GM21717 (cell line): ENCODE data around the gene FAM221B.

Source experiments
- ATAC-seq: cut with Tn5 transposase; IDR thresholded peaks from one replicate; pipeline ENCODE4 v1.9.1; 2021; ENCODE audit warnings: mild to moderate bottlenecking, moderate library complexity; ENCODE audit not compliant: unreplicated experiment

Gene FAM221B

GRCh38 chr9:35828716-35829083 lies at the start of gene FAM221B:
TSS of gene FAM221B (minus strand) at chr9:35828732. CDS start at chr9:35826161, 2,571 bp downstream.
- ATAC-seq: no peak

DNA sequence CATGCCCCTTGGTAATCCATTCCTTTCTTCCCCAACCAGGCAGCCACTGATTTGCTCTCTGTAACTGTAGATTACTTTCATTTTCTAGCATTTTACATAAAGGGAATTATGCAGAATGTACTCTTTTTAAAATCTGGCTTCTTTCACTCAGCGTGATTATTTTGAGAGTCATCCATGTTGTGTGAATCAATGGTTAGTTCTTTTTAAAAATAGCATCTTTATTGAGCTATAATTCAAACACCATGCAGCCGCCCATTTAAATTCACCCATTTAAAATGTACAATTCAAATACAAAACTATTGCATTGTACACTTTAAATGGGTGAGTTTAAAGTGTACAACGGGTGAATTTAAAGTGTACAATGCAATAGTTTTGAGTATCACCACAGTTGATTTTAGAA lies 44.0 kb upstream of the FAM221B start:
- no peak for ATAC-seq

GRCh38 chr9:35871545-35871944 lies 43.0 kb upstream of the FAM221B start:
- no peak for ATAC-seq

GRCh38 chr9:35870351-35870923 lies 41.9 kb upstream of the FAM221B start, which contains the start of gene OR13J1:
TSS of gene OR13J1 (minus strand) at chr9:35870401. CDS start at chr9:35870401, 0 bp downstream.
- ATAC-seq: no peak

GRCh38 chr9:35869621-35870216 lies 41.2 kb upstream of the FAM221B start:
- ATAC-seq: no peak

GRCh38 chr9:35868933-35869332 lies 40.4 kb upstream of the FAM221B start:
- no peak for ATAC-seq

DNA sequence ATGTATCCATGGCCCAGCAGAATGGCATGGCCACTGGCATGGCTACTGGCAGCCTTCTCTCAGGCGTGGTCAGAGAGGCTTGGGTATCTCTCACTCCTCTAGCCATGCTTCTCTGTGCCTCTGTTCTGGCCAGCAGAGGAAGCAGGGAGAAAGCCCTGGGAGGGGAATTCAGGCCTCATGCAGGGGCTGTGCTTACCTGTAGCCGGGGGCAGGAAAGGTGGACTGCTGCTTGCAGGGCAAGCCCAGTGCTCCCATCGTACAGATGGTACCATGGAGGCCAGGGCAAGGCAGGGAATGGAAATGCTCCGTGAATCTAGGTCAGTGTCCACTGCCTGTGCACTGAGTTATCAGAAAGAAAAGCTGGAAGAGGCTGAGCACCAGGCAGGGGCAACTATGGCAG lies 39.0 kb upstream of the FAM221B start:
- ATAC-seq: no peak

DNA sequence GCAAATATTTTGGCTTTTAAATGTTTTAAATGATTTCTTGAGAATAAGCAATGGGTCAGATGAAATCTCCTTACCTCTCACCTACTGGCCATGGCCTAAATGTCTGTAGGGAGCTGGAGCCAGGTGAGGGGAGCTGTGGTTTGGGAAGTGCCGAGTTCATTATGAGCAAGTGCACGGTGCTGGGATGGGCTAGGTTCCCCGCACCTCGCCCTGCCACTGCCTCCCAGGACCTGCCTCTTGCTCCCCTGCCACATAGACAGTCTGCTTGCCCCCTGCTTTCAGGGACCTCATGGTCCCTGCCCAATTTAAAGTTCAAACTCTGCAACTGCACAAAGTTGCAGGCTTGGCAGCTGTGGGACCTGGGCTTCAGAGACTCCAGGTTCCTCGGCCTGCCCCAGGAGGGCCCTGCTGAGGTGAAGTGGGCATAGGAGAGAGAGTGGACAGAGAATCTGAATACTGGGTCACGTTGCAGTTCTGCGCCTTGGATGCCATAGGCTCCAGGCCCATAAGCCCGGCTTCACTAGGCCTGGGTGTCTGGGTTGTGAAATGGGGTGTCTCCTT lies 36.2 kb upstream of the FAM221B start:
- ATAC-seq: no peak

- ATAC-seq: no peak
Observed at GRCh38 chr9:35863583-35863982, 35.1 kb upstream of the FAM221B start.

DNA sequence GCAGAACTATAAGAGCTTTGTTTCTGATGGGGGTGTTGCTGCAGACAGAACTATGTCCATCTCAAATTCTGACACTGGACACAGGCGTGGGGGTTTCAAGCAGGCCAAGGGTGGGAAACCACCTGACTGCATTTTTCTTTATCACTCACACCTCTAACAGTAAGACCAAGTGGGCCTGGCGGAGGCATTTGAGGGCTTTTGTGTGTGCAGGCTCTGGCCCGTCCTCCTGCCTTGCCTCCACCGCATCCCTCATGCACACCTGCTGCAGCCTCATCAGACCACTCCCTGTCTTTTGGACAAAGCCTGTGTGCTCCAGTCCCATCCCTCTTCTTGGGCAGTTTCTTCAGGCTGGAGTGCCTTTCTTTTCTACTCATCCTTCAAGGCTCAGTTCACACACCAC lies 33.8 kb upstream of the FAM221B start:
- ATAC-seq: no peak

DNA sequence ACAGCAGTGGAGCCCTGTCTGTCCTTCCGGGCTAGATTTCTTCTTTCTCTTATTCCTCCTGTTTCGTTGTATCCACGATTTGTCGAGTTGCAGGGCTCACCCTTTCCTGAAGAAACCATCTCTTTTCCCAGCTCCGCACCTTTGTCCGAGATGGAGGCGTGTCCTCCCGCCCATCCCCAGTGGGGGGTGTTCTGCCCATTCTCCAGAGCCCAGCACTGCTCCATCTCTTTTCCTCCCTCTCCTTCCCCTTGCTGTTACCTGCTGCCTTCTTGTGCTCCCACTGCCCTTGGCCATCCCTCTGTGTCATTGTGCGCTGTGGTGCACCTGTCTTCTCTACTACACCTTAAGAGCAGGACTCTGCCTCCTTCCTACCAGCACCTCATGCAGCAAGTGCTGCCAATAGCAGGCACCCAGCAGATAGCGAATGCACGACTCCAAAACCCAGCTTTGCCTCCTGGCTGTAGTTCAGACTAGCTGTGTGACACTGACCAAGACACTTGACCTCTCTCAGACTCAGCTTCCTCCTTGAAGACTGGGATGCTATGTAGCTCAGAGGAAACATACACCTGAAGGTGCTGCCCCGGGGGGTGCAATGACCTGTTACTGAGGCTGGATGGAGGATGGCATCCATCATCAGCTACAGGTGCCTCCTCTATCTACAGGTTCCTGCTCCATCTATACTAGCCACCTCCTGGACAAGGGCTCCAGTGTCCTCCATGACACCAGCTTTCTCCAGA lies 32.8 kb upstream of the FAM221B start:
- ATAC-seq: no peak

GRCh38 chr9:35859990-35860339 lies 31.4 kb upstream of the FAM221B start:
- ATAC-seq: no peak

DNA sequence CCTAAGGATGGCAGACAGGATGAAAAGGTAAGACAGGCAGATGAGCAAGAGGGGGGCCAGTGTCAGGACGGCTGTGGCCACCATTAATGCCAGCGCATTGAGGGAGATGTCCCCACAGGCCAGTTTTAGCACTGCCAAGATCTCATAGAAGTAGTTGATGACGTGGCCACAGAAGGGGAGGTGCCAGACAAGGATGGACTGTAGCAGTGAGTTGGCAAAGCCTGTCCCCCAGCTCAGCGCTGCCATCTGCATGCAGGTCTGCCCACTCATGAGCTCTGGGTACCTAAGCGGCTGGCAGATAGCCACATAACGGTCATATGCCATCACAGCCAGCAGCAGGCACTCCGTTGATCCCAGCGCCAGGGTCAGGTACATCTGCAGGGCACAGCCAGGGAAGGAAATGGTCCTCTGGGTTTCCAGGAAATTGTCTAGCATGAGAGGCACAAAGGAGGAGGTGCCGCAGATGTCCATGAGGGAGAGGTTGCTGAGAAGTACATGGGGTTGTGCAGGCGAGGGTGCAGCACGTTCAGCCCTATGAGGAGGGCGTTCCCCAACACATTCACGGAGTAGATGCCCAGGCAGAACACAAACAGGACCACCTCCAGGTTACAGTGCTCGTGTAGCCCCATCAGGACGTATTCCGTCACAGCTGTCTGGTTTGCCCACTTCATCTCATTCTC lies 30.9 kb upstream of the FAM221B start:
- ATAC-seq: no peak

- no peak for ATAC-seq
Observed at GRCh38 chr9:35858458-35858857, 29.9 kb upstream of the FAM221B start.

GRCh38 chr9:35856882-35857281 lies 28.4 kb upstream of the FAM221B start:
- no peak for ATAC-seq

DNA sequence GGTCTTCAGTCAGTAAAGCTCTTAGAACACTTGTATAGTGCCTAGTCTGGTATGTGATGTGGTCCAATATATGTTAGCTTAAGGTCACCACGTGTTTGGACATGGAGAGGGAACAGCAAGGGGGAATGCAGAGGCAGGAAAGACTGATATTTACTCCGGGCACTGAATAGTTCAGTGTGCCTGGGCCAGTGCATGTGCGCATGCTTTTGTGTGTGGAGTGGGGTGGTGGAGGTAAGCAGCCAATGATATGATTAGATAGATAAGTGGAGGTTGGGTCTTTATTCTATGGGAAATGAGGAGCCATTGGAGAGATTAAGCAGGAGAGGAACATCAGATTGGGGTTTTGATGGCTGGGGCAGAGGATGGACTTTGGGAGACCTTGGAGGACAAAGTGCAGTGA lies 27.7 kb upstream of the FAM221B start:
- no peak for ATAC-seq

GRCh38 chr9:35854091-35854762 lies 25.7 kb upstream of the FAM221B start:
- ATAC-seq: no peak

DNA sequence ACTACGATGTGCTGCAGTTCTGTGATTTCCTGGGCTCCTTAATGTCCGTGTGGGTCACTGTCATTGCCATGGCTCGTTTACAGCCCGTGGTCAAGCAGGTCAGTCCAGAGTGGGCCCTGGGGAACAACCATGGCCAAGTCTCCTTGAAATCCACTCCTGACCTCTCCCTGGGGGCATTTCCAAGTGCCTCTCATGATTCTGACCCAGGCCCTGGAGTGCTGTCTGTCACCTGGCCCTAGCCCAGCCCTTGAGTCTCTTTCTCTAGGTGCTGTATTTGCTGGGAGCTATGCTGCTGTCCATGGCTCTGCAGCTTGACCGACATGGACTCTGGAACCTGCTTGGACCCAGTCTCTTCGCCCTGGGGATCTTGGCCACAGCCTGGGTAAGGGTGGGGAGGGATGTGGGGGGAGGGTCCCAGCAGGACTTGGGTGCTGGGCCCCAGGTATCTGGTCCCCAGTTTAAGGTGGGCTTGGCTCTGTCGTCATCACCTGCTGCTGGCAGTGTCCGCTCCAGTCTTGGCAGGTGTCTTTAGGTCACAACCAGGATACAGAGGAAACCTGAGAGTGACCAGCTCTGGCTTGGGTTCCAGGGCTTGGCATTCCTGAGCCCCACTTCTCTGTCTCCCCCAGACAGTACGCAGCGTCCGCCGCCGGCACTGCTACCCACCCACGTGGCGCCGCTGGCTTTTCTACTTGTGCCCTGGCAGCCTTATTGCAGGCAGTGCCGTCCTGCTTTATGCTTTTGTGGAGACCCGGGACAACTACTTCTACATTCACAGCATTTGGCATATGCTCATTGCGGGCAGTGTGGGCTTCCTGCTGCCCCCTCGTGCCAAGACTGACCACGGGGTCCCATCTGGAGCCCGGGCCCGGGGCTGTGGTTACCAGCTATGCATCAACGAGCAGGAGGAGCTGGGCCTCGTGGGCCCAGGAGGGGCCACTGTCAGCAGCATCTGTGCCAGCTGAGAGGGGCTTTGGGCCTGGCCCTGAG lies 24.6 kb upstream of the FAM221B start:
- ATAC-seq: no peak

DNA sequence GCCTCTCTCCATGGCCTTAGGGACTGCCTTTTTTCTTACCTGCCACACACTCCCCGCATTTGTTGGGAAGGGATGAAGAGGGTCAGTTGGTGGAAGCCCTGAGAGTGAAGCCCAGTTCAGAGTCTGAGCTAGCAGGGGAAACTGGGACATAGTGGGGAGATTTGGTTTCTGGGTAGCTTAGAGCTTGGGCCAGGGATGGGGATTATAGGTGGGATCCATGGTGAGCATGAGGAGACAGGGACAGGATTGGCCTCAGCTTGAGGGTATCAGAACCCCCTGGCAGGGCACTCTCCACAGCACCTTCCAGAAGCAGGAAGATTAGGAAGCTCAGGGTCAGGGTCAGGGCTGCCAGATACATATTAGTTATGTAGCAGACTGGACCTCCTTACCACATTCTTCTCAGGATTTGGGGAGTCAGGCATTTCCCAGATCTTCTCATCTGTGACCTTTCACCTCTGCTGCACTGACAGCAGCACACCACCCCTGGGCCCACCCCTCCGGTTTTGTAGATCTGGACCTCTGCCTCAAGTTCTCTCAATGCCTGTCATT lies 23.8 kb upstream of the FAM221B start:
- no peak for ATAC-seq
